HG02981 (cell line): ENCODE measurements around the gene SP1.
A peak's percentile ranks its signal among the peaks of the same experiment; 100 is the strongest.
"Not testable (repeated sequence)": the region's sequence is repeated elsewhere in the genome, so short reads cannot be mapped to it uniquely, and the experiment has no call there.

Experiments used
- ATAC-seq: cut with Tn5 transposase; IDR thresholded peaks from one replicate; pipeline ENCODE4 v1.9.1; 2021; ENCODE audit warnings: mild to moderate bottlenecking, moderate library complexity; ENCODE audit not compliant: unreplicated experiment

The SP1 gene

GRCh38 chr12:53380104-53380793, at the start of gene SP1:
TSS of gene SP1 (plus strand) at chr12:53380176. CDS start at chr12:53380292, 116 bp downstream.
- ATAC-seq = peak; percentile 37

DNA sequence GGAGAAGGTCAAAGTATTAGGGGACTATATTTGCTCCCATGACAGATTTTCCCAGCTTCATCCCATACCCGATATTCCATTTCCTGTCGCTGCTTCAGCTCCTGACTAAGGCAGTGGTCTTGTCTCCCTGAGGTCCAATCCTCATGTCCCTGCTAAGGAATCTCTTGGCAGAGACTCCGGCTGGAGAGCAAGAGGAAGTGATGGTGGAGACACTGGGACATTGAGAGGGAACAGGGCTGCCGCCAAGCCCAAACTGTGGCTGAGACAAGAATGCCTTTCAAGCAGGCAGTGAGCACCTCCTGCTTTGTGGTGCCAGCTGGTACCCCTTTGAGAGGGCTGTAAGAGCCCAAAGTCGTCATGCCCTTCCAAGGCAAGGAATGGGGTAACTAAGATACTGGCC, 49.3 kb upstream of the SP1 start:
- ATAC-seq = no peak

DNA sequence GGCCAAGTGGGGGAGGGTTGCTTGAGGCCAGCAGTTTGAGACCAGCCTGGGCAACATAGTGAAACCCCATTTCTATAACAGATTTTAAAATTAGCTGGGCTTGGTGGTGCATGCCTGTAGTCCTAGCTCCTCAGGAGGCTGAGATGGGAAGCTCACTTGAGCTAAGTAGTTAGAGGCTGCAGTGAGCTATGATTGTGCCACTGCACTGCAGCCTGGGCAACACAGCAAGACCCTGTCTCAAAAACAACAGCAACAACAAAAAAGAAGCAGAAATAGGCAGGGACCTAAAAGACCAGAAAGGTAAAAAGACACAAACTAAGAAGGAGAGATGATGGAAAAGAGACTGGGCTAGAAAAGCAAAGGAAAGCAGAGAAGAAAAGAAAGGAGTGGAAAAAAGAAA, 47.6 kb upstream of the SP1 start:
- not testable (repeated sequence) for ATAC-seq

DNA sequence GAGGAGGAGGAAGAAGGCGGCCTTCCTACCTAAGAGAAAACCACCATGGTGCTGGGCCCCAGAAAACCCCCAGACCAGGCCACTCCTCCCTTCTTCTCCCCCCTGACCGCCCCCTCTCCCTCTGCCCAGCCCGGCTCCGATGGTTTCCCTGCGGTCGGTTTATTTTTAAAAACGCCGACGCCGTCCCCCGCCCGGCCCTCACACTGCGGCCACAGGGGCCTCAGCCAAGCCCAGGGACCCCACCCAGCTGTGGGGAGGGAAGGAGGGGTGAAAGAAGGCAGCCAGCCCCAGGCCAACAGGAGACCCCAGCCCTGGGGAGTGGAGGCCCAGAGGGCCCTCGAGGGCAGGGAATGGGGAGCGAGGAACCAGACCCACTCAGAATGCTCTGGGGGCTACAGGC, 47.2 kb upstream of the SP1 start:
- ATAC-seq = no peak

DNA sequence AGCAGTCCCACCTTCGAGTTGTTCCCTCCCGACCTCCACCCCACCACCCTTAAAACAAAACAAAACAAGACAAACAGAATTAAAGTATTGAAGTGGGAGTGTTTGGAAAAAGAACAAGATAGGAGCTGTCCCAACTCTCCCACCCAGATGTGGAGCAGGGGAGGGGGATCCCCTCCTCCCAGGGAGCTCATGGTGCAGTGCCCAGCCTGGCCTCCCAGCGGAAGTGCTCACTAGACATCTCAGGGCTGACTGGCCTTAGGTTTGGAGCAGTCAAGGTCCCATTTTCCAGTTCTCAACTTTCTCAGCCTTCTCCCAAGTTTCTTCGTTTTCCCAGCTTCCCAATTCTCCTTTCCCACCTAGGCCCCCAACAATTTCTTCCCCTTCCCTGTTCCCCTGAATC, 46.7 kb upstream of the SP1 start:
- no peak for ATAC-seq

DNA sequence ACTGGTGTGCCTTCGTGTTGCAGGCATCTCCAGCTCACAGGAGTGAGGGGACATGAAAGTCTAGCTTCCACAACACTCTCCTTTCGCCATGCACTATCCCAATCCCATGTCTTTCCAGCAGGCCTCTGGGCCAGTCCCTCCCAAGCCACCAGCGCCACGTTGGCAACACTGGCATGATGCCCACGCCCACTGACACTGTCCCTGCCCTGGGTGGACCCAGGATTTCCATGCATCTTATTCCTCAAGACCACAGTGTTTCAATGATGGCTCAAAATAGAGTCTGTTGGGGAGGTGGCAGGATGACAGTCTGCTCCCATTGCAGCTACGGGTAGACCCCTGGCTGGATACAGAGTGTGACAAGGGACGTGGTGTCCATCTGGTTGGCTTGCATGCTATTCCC, 46.1 kb upstream of the SP1 start:
- ATAC-seq = no peak

- no peak for ATAC-seq
Observed at GRCh38 chr12:53334822-53335221, 45.2 kb upstream of the SP1 start.

- no peak for ATAC-seq
Observed at GRCh38 chr12:53336181-53336681, 43.7 kb upstream of the SP1 start, which contains the start of gene SP7. TSS of gene SP7 (minus strand) at chr12:53336354. CDS start at chr12:53335646, 708 bp downstream.

DNA sequence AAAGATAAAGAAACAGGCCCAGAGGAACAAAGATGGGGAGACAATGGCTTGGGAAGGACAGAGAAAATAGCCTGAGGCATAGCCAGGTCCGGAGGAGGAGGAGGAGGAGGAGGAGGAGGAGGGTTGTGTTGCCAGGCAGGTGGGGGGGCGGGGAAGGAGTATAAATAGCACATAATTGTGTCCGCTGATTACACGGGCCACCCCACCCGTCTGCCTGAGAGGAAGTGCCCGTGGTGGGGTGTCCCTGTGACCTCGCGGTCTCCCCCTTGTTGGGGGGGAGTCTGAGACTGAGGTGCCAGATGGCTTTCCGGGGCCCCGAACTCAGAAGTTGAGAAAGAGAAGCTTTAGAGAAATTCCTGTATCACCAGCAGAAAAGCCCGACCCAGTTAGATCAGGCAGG, 42.0 kb upstream of the SP1 start:
- ATAC-seq = no peak

DNA sequence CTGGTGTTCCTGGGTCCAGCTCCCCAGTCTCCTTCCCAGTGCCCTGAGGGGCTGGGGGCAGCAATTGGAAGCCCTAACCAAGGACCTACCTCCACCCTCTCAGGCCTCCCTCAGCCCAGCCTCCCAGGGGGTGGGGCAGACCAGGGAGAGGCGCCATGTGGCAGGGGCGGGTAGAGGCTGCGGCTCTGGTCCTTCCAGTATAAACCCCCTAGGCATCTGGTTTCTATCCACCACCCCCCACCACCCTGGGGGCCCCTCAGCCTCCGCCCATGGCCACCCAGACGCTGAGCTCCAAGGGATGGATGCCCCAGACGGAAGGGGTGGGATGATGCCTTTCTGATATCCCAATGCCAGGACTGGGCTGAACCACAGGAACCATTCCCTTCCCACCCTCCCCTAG, 41.1 kb upstream of the SP1 start:
- no peak for ATAC-seq

DNA sequence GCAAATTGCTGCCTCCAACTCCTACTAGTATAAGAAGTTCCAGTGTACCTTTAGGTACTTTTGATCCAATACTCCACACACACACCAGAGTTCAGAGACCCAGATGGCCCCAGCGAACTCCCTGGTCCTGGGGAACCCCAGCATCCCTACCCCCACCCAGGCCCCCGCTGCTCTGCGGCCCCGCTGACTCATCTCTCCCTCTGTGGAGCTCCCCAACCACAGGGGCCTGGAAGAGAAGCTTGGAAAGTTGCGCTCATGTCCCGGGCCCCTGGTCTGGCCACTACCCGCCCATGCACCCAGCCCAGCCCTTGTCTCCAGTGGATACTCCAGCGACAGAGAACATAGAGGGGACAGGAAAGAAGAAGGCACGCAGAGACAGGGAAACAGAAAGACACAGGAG, 39.6 kb upstream of the SP1 start:
- no peak for ATAC-seq

- no peak for ATAC-seq
Observed at GRCh38 chr12:53343449-53343848, 36.5 kb upstream of the SP1 start.

GRCh38 chr12:53343969-53344368, 36.0 kb upstream of the SP1 start:
- ATAC-seq = no peak

- ATAC-seq = no peak
Observed at GRCh38 chr12:53344487-53344823, 35.5 kb upstream of the SP1 start.

DNA sequence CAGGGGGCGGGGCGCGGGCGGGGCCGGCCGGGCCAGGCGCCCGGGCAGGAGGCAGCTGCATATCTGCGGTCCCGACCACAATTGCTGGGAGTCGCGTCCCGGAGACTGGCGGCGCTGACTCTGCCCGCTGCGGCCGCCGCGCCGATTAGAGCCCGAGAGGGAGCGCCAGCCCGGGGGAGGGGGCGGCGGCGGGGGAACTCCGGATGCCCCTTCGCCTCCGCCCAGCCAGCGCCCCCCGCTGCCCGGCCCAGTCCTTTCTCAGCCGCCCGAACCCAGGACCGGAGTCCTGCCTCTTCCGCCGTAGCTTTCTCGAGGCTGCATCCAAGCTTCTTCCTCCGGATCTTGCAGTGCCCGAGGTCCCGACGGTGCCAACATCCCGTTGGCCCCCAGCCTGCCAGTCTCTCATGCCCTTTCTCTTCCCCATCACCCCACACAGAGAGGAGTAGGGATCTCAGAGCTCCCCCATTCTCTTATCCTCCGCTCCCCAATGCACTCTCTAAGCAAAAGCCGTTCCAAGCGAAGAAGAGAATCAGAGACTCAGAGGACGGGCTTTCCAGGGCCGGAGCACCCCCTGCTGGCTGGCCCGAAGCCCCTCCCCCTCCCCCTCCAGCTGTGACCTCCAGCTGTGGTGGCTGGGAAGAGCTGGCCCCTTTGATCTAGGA, 35.0 kb upstream of the SP1 start:
- no peak for ATAC-seq

DNA sequence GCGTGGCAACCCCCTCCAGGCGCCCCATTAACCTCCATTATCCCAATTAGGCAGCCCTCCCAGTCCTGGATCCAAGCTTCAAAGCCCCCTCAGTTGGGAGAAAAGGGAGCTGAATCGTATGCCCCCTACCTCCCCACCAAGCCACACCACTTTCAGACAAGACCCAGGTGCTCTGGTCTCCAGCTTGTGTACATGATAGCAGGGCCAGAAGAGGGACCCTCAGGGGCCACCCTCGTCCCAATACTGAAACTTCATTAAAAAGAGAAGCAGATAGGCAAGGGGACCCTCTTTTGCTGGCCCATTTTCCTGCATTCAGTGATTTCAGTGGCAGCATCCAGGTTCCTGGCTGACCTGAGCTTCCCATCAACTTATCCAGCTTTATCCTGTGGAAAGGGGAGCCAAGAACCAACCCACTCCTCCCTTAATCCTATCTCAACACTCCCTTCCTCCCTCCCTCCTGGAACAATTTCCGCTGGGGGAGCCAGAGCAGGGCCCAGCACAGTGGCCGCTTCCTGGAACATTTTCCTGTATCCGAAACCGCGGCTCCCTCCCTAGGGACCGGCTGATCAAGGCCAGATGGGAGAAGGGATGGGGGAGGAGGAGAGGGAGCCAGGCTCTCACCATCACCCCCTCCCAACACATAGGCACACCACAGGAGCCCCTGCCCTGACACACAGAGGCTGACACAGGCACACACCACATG, 34.3 kb upstream of the SP1 start:
- no peak for ATAC-seq

DNA sequence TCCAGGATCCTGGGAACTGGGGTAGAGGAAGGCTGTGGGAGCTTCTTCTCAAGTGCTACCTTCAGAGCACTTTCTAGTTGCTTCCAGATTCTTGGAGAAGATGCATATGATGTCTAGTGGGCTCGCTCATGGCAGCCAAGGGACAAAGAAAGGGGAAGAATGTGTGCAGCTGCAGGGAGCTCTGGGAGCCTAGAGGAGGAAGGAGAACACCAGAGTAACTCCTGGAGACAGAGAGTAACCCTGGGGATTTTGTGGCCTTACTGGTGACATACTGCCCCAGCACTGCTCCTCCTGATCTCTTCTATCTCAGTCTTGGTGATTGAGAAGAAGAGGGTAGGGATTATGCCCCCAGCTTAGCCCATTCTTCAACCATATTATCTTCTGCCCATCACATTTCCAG, 33.5 kb upstream of the SP1 start:
- ATAC-seq = no peak

GRCh38 chr12:53347905-53348304, 32.1 kb upstream of the SP1 start:
- no peak for ATAC-seq

DNA sequence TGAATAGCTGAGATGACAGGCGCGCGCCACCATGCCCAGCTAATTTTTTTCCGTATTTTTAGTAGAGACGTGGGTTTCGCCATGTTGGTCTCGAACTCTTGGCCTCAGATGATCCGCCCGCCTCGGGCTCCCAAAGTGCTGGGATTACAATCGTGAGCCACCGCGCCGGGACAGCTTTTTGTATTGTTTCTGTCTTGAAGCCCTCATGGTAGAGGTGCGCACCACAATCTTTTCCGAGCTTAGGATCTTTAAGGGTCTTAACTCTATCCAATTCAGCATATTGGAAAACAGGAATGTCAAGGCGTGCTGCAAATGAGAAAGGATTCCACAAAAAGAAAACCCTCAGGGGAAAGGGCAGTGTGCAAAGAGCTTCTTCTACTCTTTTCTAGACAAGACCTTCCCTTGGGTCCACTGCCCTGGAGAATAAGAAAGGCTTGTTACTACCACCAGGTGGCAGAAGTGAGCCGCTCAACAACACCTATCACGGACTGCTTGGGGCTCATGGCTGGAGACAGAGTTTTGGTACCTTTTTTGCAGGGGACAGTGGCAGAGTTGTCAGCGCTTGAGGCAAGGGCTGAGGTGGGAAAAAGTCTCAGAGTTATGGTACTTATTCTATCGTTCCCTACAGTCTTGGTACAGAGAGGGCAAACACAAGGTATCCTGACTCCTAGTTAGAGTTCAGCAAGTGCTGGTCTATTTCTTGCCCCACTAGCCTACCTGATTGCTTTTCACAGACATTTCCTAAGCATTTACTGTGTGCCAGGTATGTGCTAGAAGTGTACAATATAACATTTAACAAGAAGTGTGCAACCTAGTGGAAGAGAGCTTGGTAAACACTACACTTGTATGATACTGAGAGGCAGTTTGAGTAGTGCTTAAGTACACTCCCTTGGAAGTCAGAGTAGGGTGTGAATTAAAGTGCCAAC, 27.4 kb upstream of the SP1 start:
- ATAC-seq = no peak

- ATAC-seq = no peak
Observed at GRCh38 chr12:53353257-53353655, 26.7 kb upstream of the SP1 start.

DNA sequence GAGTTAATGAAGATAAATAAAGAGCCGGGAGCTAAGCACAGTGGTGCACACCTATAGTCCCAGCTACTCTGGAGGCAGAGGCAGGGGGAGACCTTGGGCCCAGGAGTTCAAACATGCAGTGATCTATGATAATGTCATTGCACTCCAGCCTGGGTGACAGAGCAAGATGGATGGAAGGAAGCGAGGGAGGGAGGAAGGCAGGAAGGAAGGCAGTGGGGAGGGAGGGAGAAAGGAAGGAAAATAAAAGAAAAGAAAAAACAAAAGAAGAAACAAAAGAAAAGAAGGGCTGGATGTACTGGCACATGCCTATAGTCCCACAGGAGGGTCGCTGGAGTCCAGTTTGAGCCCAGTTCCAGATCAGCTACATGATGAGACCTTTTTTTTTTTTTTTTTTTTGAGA, 24.9 kb upstream of the SP1 start:
- no peak for ATAC-seq
